HG03469 (cell line): ENCODE measurements around the gene PNMA8C.
"Not testable (repeated sequence)": the region's sequence is repeated elsewhere in the genome, so short reads cannot be mapped to it uniquely, and the experiment has no call there.

Experiments
- ATAC-seq: cut with Tn5 transposase; IDR thresholded peaks from one replicate; pipeline ENCODE4 v1.9.1; 2021; ENCODE audit warnings: mild to moderate bottlenecking, moderate library complexity, moderate number of reproducible peaks; ENCODE audit not compliant: unreplicated experiment

Gene PNMA8C

GRCh38 chr19:46411925-46412649 lies 16.6 kb downstream of the PNMA8C start:
- no peak for ATAC-seq

GRCh38 chr19:46411088-46411924 lies 17.4 kb downstream of the PNMA8C start:
- ATAC-seq, result no peak

- no peak for ATAC-seq
These were observed 18.3 kb downstream of the PNMA8C start for GRCh38 chr19:46410205-46411087.

DNA sequence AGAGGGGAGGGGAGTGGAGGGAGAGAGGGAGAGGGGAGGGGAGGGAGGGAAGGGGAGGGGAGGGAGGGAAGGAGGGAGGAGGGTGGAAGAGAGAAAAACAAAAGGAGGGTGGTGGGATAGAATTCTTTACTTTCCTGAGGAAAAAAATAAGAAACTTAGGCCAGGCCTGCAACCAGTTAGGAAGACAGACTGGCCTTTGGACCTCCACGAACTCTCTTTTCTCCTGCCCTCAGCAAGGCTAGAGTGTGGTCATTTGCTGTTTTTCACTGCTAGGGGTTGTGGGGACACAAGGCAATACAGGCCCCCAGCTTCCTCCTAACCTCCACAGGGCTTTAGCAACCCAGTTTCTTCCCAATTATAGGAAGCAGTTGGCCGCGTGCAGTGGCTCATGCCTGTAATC lies 19.5 kb downstream of the PNMA8C start:
- ATAC-seq, result no peak

DNA sequence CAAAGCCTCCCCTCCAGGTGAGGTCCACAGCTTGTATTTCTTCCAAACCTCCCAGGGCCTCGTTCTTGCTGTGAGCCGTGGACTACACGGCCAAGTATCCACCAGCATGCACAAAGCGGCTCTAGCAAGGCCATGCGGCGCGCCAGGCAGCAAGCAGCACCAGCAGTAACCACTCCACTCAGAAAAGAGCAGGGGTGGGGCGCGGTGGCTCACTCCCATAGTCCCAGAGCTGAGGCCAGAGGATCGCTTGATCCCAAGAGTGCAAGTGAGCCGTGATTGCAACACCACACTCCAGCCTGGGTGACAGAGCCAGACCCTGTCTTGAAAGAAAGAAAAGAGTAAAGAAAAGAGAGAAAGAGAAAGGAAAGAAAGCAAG lies 20.1 kb downstream of the PNMA8C start:
- ATAC-seq, result no peak

DNA sequence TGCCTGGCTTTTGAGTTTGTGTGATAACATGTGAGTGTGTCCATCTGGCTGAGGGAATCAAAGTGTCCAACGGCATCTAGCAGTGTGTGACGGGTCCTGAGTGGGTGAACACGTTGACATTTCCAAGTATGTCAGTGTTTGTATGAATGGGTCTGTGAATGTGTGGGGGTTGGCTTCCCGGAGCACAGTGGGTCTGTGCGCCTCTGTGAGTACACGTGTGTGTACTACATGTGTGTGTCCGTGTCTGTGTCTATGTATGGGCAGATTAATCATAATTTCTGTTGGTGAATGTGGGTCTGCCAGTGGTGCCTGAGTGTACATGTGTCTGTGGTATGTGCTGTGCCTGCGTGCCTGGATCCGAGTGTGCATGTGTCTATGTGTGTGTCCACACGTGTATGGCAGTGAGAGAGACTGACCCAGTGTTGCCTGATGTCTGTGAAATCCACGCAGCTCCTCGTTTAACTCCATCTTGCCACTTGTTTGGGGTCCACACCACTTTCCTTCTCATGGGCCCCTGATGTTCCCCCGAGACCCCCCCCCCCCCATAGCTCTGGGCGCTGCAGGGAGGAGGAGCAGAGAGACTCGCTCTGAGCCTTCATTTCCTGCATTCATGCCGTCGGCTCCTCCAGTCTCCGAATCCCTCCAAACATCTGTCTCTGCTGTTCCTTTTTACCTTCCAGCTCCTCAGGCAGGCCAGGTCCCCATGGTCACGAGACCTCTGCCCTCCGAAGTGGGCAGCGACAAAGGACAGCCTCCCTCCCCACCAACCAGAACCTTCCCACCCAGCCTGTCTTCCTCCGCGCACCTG lies 20.7 kb downstream of the PNMA8C start:
- ATAC-seq, result no peak

DNA sequence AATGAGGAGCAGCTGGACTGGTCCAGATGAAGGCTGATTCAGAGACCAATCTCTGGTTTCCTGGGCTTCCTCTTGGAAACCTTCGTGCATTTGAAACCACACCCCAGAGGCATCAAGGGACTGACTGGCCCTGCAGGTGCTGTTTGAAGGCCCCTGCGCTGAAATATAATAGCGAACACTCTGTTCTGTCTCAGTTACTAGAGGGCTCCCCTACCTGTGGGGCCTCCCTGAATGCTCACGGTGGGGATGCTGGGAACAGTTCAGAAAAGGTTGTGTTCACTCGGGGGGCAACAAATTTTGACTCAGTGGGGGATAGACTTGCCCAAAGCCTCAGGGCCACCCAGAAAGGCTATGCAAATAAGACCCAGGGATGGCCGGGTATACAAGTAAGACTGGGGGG lies 21.8 kb downstream of the PNMA8C start:
- no peak for ATAC-seq

DNA sequence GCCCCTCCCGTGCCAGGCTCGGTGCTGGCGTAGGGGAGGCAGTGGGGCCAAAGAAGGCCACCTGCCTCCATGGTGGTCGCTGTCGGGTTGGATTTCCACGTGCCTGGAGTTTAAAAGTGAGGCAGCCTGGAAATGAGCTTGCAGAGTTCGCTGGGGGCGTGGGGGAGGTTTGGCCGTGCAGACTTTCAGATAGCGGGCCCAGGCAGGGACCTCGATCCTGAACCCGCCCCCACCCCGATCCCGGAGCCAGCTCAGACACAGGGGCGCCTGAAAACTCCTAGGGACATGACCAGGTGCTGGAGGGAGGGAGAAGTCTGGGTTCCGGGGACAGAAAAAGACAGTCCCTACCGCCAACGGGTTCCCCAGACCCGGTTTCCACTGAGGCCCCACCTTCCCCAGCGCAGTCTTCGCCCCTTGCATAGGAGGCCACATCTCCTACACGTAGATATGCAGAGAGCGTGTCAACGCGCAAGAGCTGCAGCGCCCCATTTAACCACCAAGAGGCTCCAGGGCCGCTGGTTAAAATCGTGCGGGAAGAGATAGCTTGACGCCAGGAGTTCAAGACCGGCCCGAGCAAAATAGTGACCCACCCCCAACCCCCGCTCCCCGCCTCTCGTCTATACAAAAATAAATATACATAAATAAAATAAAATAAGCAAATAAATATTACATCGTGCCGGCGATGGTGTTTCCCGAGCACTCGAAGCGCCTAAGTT lies 23.8 kb downstream of the PNMA8C start:
- ATAC-seq, result no peak

DNA sequence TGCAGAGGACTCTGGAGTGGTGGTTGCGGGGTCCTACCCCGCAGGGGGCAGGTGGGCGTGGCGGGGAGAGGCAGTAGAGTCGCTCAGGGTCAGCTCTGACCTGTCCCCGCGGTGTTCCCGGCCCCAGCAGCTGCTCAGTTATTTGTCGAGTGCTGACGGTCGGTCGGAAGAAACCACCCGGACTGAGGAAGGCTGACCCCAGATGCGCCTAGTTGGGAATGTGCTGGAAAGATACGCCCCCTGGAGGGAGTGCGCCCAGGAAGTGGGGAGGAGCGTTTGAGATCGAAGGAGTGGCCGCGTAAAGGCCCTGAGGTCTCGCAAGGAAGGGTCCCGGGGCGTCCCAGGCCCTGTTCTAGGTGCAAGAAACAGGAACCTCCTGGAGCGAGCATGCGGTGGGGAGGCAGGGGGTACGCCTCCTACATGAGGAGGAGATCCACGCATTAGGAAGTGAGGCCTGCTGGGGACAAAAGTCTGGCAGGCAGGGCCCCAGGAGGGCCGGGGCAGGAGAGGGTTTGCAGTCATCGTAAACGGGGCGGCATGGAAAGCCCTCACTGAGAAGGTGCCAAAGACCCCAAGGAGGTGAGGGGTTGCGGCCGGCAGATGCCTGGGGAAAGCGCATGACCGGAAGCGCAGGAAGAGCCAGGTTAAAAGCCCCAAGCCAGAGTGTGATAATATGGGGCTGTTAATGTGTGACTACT lies 24.5 kb downstream of the PNMA8C start:
- ATAC-seq, result no peak

DNA sequence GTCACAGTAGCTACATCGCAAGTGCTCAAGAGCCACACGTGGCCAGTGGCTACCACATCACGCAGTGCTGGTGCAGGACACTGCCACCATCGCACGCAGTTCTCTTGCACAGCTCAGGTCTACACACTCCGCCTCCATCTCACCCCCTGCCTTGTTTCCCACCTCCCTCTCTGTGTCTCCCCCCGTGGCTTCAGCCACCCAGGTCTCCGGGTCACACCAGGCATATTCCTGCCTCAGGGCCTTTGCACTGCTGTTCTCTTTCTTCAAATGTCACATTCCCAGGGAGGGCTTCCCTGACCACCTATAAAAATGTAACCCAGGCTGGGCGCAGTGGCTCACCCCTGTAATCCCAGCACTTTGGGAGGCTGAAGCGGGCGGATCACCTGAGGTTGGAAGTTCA lies 26.0 kb downstream of the PNMA8C start:
- no peak for ATAC-seq

GRCh38 chr19:46397801-46398479 lies 30.8 kb downstream of the PNMA8C start:
- ATAC-seq, result not testable (repeated sequence)

- ATAC-seq, result no peak
These were observed 34.3 kb downstream of the PNMA8C start for GRCh38 chr19:46394402-46394797.

- no peak for ATAC-seq
These were observed 35.0 kb downstream of the PNMA8C start for GRCh38 chr19:46393456-46394401.

DNA sequence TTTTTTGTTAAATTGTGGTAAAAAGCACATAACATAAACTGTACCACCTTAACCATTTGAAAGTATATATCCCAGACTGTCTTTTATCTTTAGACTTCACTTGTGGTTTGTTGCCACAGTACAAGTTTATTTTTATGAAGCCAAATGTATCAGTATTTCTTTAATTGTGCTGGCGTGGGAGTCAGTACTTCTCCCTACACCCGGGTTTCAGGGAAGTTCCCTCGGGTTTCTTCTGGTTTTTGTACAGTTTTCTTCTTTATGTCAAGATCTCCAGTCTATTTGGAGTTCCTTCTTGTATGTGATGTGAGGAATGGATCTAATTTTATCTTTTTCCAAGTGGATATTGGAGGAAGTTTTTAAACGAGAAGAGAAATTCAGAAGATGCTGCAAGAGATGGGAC lies 35.9 kb downstream of the PNMA8C start:
- no peak for ATAC-seq

DNA sequence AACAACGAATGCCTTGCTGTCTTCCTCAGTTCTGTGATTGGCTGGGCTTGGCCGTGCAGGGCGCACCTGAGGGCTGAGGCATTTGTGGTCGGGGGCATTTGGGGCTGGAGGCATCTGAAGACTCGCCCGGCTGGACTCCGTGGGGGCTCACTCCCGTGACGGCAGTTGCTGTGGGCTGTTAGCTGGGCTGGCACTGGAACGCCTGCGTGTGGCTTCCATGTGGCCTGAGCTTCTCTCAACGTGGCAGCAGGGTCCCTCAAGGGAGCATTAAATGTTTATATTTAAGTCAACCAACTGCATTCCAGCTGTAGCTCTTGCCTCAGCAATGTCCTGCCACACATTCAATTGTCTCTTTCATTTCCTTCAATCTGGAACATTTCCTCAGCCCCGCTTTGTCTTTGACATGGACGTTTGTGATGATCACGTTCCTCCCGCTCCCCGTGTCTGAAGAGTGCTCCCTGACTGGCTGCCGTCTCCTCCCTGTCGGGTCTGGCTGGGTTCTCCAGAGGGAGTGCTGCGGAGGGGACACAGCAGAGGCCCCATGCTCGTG lies 36.4 kb downstream of the PNMA8C start:
- no peak for ATAC-seq

GRCh38 chr19:46391296-46392251 lies 37.2 kb downstream of the PNMA8C start:
- ATAC-seq, result no peak
